Natural killer cell treated with Interleukin-12 subunit alpha and Interleukin-12 subunit beta and Interleukin-15 and Interleukin-18, amount 100 ng/mL, for 72 hours (primary cell): ENCODE measurements around the gene VPS51. TPM values are rescaled to one million over a fixed set of nuclear protein-coding genes. Genes with fewer than 3 reads are reported as not detected.
"Not testable (repeated sequence)": the region's sequence is repeated elsewhere in the genome, so short reads cannot be mapped to it uniquely, and the experiment has no call there.

Experiments
- ATAC-seq, 2 donors: fragments of 150-1000 bp; cut with Tn5 transposase in 1 of 2; sonication (Bioruptor Pico), chemical (Tn5 transposase) in 1 of 2; 2 replicates each; pipeline ENCODE4 v1.10.0; 2021
- DNase-seq: peaks from one replicate; pipeline ENCODE4 v3.0.0; 2022; ENCODE audit warnings: low spot score
- H3K27ac Mint-ChIP-seq, 2 donors: 1 replicate in 1 of 2; 2 replicates in 1 of 2; pipeline ENCODE4 v1.8.0; 2022; ENCODE audit warnings: mixed read lengths in 2 of 2, mild to moderate bottlenecking in 1 of 2, moderate library complexity in 1 of 2
- H3K27me3 Mint-ChIP-seq, 2 donors: 1 replicate in 1 of 2; 2 replicates in 1 of 2; pipeline ENCODE4 v1.8.0; 2022; ENCODE audit warnings: mixed read lengths in 2 of 2
- H3K36me3 Mint-ChIP-seq: one replicate; pipeline ENCODE4 v1.8.0; 2022; ENCODE audit warnings: mixed read lengths
- H3K4me1 Mint-ChIP-seq, 2 donors: 1 replicate in 1 of 2; 2 replicates in 1 of 2; pipeline ENCODE4 v1.8.0; 2022; ENCODE audit warnings: low read depth in 2 of 2, mixed read lengths in 2 of 2, mild to moderate bottlenecking in 1 of 2
- H3K4me3 Mint-ChIP-seq: one replicate; pipeline ENCODE4 v1.8.0; 2022; ENCODE audit warnings: mixed read lengths
- H3K9me3 Mint-ChIP-seq: 2 replicates; pipeline ENCODE4 v1.8.0; 2022; ENCODE audit warnings: mixed read lengths
- total RNA-seq, 2 donors: library from RNA; stranded (reverse); gene quantifications; one replicate each; pipeline ENCODE4 v1.2.3, GENCODE V29; 2022

The VPS51 gene
- total RNA-seq, 2 donors from 2014 or later = 132 to 149 TPM

GRCh38 chr11:65132988-65133700 lies 37.1 kb downstream of the VPS51 start:
- H3K27me3 Mint-ChIP-seq = no peaks in the 10 kb centered on the region
- H3K36me3 Mint-ChIP-seq = no peaks in the 10 kb centered on the region
- H3K4me1 Mint-ChIP-seq = peaks cover 27 to 42% of the 10 kb centered on the region in 2 donors
- H3K9me3 Mint-ChIP-seq = no peaks in the 10 kb centered on the region
- DNase-seq = no peak
- ATAC-seq = no peak
- H3K4me3 Mint-ChIP-seq = peak overlapping the region; percentile 87
- peak overlapping the region; percentile 99 to 100 for H3K27ac Mint-ChIP-seq

GRCh38 chr11:65133724-65134123 lies 37.7 kb downstream of the VPS51 start:
- Mint-ChIP-seq H3K4me1 (peaks cover 27 to 42% of the 10 kb centered on the region in 2 donors), H3K27me3 (no peaks in the 10 kb centered on the region), H3K4me3 (peak overlapping the region; percentile 87), H3K9me3 (no peaks in the 10 kb centered on the region), H3K36me3 (no peaks in the 10 kb centered on the region), H3K27ac (peak overlapping the region; percentile 99 to 100)
- ATAC-seq (no peak), DNase-seq (no peak)

- peak within 1 kb of the TSS; percentile 87 for H3K4me3 Mint-ChIP-seq
- DNase-seq = peak; percentile 95
- peak; percentile 92 to 95 for ATAC-seq
- peak within 1 kb of the TSS; percentile 99 to 100 for H3K27ac Mint-ChIP-seq
- no peaks in the 10 kb centered on the region for H3K9me3 Mint-ChIP-seq
- no peaks in the 10 kb centered on the region for H3K36me3 Mint-ChIP-seq
- H3K4me1 Mint-ChIP-seq = peaks cover 27 to 42% of the 10 kb centered on the region in 2 donors
- no peaks in the 10 kb centered on the region for H3K27me3 Mint-ChIP-seq
Measured at GRCh38 chr11:65134240-65134951, 38.4 kb downstream of the VPS51 start, which contains the start of gene SYVN1. Gene SYVN1 (minus strand): TSS chr11:65134519. CDS start chr11:65133601, 918 bp downstream.

GRCh38 chr11:65134952-65135632 lies 39.1 kb downstream of the VPS51 start:
- ATAC-seq (peak; percentile 90 to 92), DNase-seq (peak; percentile 89)
- no peaks in the 10 kb centered on the region for H3K36me3 Mint-ChIP-seq
- no peaks in the 10 kb centered on the region for H3K27me3 Mint-ChIP-seq
- peaks cover 27 to 42% of the 10 kb centered on the region in 2 donors for H3K4me1 Mint-ChIP-seq
- peak overlapping the region; percentile 87 for H3K4me3 Mint-ChIP-seq
- peak overlapping the region; percentile 99 to 100 for H3K27ac Mint-ChIP-seq
- H3K9me3 Mint-ChIP-seq = no peaks in the 10 kb centered on the region

DNA sequence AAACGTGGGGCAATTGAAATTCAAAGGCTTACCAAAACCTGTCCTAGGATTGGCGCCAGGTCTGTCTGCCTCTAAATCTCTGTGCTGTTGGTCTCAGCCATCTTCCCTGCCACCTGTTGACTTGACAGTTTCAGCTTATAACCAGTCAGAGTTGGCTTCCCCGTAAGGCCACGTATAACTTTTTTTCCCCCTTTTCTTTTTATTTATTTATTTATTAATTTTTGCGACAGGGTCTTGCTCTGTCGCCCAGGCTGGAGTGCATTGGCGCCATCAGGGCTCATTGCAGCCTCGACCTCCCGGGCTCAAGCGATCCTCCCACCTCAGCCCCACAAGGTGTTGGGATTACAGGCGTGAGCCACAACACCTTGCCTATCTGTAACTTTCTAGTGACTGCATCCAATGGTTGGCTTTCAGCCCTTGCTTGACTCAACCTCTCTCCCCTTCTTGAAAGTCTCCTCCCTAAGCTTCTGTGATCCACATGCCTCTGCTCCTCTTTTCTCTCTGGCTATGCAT lies 39.7 kb downstream of the VPS51 start:
- Mint-ChIP-seq H3K36me3 (no peaks in the 10 kb centered on the region), H3K27ac (peak overlapping the region; percentile 99 to 100), H3K9me3 (no peaks in the 10 kb centered on the region), H3K27me3 (no peaks in the 10 kb centered on the region), H3K4me3 (peak overlapping the region; percentile 87), H3K4me1 (peaks cover 27 to 42% of the 10 kb centered on the region in 2 donors)
- ATAC-seq (no peak), DNase-seq (no peak)

DNA sequence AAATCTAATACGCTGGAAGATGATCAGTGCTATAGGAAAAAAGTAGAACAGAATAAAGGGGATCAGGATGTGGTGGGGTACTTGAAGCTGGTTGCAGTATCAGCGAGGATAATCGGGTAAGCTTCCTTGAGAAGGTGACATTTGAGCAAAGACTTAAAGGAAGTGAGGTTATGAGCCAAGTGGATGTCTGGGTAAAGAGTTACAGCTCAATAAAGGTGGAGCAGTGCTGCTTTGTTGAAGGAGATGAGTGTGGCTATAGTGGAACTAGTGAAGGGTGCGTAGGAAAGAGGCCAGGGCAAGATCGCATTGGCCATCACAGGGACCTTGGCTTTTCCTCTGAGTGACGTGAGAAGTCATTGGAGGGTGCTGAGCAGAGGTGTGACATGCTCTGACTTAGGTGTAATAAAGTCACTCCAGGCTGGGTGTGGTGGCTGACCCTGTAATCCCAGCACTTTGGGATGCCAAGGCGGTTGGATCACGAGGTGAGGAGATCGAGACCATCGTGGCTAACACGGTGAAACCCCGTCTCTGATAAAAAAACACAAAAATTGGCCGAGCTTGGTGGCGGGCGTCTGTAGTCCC lies 40.6 kb downstream of the VPS51 start:
- H3K4me3 Mint-ChIP-seq = peak overlapping the region; percentile 87
- H3K36me3 Mint-ChIP-seq = no peaks in the 10 kb centered on the region
- H3K27ac Mint-ChIP-seq = peak overlapping the region; percentile 99 to 100
- ATAC-seq (no peak), DNase-seq (no peak)
- peaks cover 0 to 1% of the 10 kb centered on the region in 2 donors for H3K27me3 Mint-ChIP-seq
- H3K4me1 Mint-ChIP-seq = peaks cover 27 to 36% of the 10 kb centered on the region in 2 donors
- H3K9me3 Mint-ChIP-seq = no peaks in the 10 kb centered on the region

DNA sequence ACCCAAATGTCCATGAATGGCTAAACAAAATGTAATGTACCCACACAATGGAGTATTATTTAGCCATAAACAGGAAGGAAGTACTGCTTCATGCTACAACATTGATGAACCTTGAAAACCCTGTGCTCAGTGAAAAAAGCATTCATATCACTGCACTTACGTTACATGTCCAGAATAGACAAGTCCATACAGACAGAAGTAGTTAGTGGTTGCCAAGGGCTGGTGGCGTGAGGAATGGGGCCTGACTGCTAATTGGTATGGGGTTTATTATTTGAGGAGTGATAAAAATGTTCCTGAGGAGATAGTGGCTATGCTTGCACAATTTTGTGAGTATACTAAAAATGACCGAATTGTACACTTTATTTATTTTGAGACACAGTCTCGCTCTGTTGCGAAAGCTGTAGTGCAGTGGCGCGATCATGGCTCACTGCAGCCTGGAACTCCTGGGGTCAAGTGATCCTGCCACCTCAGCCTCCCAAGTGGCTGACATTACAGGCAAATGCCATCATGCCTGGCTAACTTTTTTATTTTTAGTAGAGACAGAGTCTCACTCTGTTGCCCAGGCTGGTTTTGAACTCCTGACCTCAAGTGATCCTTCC lies 46.0 kb downstream of the VPS51 start:
- Mint-ChIP-seq H3K27me3 (peaks cover 7 to 9% of the 10 kb centered on the region in 2 donors), H3K27ac (no peak overlapping the region), H3K9me3 (no peaks in the 10 kb centered on the region), H3K4me1 (peaks cover 0 to 4% of the 10 kb centered on the region in 2 donors), H3K36me3 (no peaks in the 10 kb centered on the region), H3K4me3 (no peak overlapping the region)
- DNase-seq (no peak), ATAC-seq (no peak)

- ATAC-seq (no peak), DNase-seq (no peak)
- Mint-ChIP-seq H3K27me3 (peaks cover 0 to 18% of the 10 kb centered on the region in 2 donors), H3K9me3 (no peaks in the 10 kb centered on the region), H3K4me3 (no peak overlapping the region), H3K27ac (no peak overlapping the region), H3K36me3 (no peaks in the 10 kb centered on the region), H3K4me1 (peaks cover 0 to 5% of the 10 kb centered on the region in 2 donors)
Measured at GRCh38 chr11:65147352-65148075, 51.5 kb downstream of the VPS51 start.

DNA sequence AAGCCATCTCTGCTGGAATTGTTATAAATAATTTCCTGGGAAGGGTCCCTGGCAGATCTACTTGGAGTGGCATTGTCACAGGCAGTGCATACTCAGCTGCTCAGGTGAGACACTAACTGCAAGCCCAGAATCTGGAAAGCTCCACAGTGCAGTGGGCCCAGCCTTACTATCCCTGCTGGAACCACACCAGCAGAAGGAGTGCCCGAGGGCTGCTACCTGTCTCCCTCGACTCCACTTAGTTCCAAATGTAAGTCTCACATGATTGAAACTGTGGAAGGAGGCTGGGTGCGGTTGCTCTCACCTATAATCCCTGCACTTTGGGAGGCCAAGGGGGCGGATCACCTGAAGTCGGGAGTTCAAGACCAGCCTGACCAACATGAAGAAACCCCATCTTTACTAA lies 52.6 kb downstream of the VPS51 start:
- Mint-ChIP-seq H3K27me3 (peaks cover 0 to 22% of the 10 kb centered on the region in 2 donors), H3K27ac (no peak overlapping the region)
- ATAC-seq = no peak

GRCh38 chr11:65150131-65150508 lies 54.1 kb downstream of the VPS51 start:
- not testable (repeated sequence) for H3K36me3 Mint-ChIP-seq, H3K9me3 Mint-ChIP-seq

More for the DNA sequence above, 52.6 kb downstream of the VPS51 start:
- DNase-seq = no peak
- H3K4me1 Mint-ChIP-seq = peaks cover 0 to 5% of the 10 kb centered on the region in 2 donors
- no peaks in the 10 kb centered on the region for H3K36me3 Mint-ChIP-seq
- H3K4me3 Mint-ChIP-seq = no peak overlapping the region
- no peaks in the 10 kb centered on the region for H3K9me3 Mint-ChIP-seq

DNA sequence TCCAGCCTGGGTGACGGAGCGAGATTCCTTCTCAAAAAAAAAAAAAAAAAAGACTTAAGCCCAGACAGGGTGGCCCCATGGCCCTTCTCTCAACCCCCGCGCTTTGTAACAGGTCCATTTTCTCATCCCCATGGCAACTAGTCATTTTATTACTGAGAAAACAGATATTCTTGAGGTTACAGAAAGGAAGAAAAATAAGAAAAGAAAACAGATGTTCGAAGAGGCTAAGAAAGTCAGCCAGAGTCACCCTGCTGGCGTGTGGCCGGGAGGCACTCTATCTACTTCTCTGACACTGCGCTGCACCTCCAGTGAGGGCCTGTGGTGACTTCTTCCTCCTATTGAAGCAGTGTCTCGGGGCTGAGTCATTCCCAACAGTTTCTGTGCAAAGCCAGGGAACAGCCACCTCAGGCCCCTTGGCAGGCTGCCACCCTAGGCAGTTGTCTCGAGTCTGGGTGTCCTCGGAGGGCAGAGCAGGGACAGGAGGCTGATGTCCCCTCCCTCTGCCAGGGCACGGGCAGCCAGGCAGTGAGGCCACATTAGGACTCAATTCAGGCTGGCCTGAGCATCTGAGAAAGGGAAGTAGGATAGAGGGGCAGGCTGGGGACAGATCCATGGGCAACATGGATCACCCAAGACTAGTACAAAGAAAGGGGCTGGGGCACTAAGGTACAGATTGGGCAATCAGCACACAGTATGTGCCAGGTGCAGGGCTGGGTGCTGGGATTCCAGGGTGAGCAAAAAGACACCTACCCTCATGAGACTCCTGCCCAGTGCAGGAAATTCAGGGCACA lies 54.7 kb downstream of the VPS51 start:
- no peak overlapping the region for H3K4me3 Mint-ChIP-seq
- peak; percentile 36 to 59 for ATAC-seq
- peaks cover 0 to 5% of the 10 kb centered on the region in 2 donors for H3K4me1 Mint-ChIP-seq
- peak overlapping the region in 1 of 2 donors; percentile 7 for H3K27ac Mint-ChIP-seq
- H3K36me3 Mint-ChIP-seq = no peaks in the 10 kb centered on the region
- DNase-seq = no peak
- no peaks in the 10 kb centered on the region for H3K9me3 Mint-ChIP-seq
- peaks cover 0 to 19% of the 10 kb centered on the region in 2 donors for H3K27me3 Mint-ChIP-seq

More at GRCh38 chr11:65150131-65150508, 54.1 kb downstream of the VPS51 start:
- DNase-seq, H3K4me3 Mint-ChIP-seq, ATAC-seq, H3K4me1 Mint-ChIP-seq: not testable (repeated sequence)
- Mint-ChIP-seq H3K27me3 (peaks cover 0 to 19% of the 10 kb centered on the region in 2 donors), H3K27ac (peak overlapping the region in 1 of 2 donors; percentile 7)
